SU-DHL-6 (cell line): ENCODE data around the gene KLK15.

Experiments
- CTCF ChIP-seq: fragments of 200-600 bp; sonication (generic); IDR thresholded peaks from one replicate; pipeline ENCODE4 v1.5.1; 2017; ENCODE audit warnings: antibody characterized with exemption, mild to moderate bottlenecking, low read length, moderate library complexity; ENCODE audit not compliant: insufficient read depth, poor library complexity, severe bottlenecking
- EZH2phosphoT487 ChIP-seq: fragments of 200-600 bp; sonication (generic), shearing (Covaris generic); conservative IDR thresholded peaks from 2 replicates; pipeline ENCODE4 v1.6.1; 2018; ENCODE audit warnings: mild to moderate bottlenecking, antibody characterized with exemption, low read length, moderate library complexity, mixed read lengths

GRCh38 chr19:50812474-50812873, 20.9 kb downstream of the KLK15 start:
- no peak for TF ChIP-seq EZH2phosphoT487
- no peak for TF ChIP-seq CTCF
